Kidney (tissue), 14 donors: Measurements from ENCODE around the gene KIF14. TPM values are rescaled to one million over a fixed set of nuclear protein-coding genes. Genes with fewer than 3 reads are reported as not detected.
"Not testable (repeated sequence)": the region's sequence is repeated elsewhere in the genome, so short reads cannot be mapped to it uniquely, and the experiment has no call there.

Experiments used
- DNase-seq, 5 donors: peaks; one replicate each; pipeline ENCODE4 v3.0.0-alpha.2; 2013 to 2020
- FAIRE-seq: peaks from 2 replicates; lab custom pipeline; 2012; peaks lifted over from hg19 to GRCh38; lab: Jason Lieb, UNC
- H3K27ac ChIP-seq, 2 donors: one replicate each; pipeline ENCODE4 v1.7.0; 2013; ENCODE audit warnings: low read depth in 2 of 2, low read length in 2 of 2, inconsistent platforms in 1 of 2
- H3K27me3 ChIP-seq: one replicate; pipeline ENCODE4 v1.7.1; 2013; ENCODE audit warnings: low read length, inconsistent platforms; ENCODE audit not compliant: control insufficient read depth, insufficient read depth
- H3K36me3 ChIP-seq, 3 donors: one replicate each; pipeline versions ENCODE4 v1.7.0 to v1.7.1; 2013; ENCODE audit warnings: low read length in 3 of 3, control low read depth in 1 of 3, inconsistent platforms in 1 of 3; ENCODE audit not compliant: insufficient read depth in 3 of 3, control insufficient read depth in 2 of 3
- H3K4me1 ChIP-seq, 3 donors: one replicate each; pipeline versions ENCODE4 v1.7.0 to v1.7.1; 2013; ENCODE audit warnings: low read length in 3 of 3, inconsistent platforms in 1 of 3, low read depth in 1 of 3; ENCODE audit not compliant: control insufficient read depth in 2 of 3, insufficient read depth in 2 of 3
- H3K4me3 ChIP-seq, 3 donors: one replicate each; pipeline versions ENCODE4 v1.7.0 to v1.8.1; 2013; ENCODE audit warnings: low read length in 3 of 3, control low read depth in 1 of 3, inconsistent platforms in 1 of 3
- H3K9ac ChIP-seq, 3 donors: one replicate each; pipeline versions ENCODE4 v1.7.0 to v1.7.1; 2013; ENCODE audit warnings: low read length in 3 of 3, control low read depth in 1 of 3, inconsistent platforms in 1 of 3
- H3K9me3 ChIP-seq, 3 donors: one replicate each; pipeline versions ENCODE4 v1.7.0 to v1.7.1; 2013; ENCODE audit warnings: low read length in 3 of 3, control low read depth in 1 of 3, inconsistent platforms in 1 of 3; ENCODE audit not compliant: control insufficient read depth in 2 of 3, insufficient read depth in 1 of 3
- CTCF ChIP-seq: IDR thresholded peaks from 3 replicates; pipeline ENCODE4 v1.5.1; 2012; ENCODE audit warnings: mild to moderate bottlenecking, moderate library complexity, borderline replicate concordance; ENCODE audit not compliant: insufficient read depth; ENCODE audit errors: extremely low read depth
- intact Hi-C: fragments of 100-400 bp; cut with DNase I; formaldehyde crosslinking; loops from one replicate; pipeline ENCODE4 v1.11.1; 2022
- polyA plus RNA-seq: library from polyadenylated mRNA; stranded (reverse); fragments of 350-450 nt; fragmentation: Illumina TruSeq; extraction: RNeasy Lipid Tissue Mini Kit (QIAGEN cat#74804); gene quantifications from one replicate; pipeline ENCODE4 v1.2.3, GENCODE V29; 2014; ENCODE audit warnings: low read depth, low replicate concordance; ENCODE audit not compliant: insufficient read depth
- total RNA-seq: library from RNA; stranded (reverse); fragmentation: NEBNext Ultra II Directional; extraction: Animal tissue kit (Norgen Biotek cat#: 25700); gene quantifications from one replicate; pipeline ENCODE4 v1.2.1, GENCODE V29; 2021
- donor health status: control.
- donor health status: control.
- donor health status: control.
- donor health status: control.
- donor health status: control.
- donor health status: DM: yes; HTN: yes; CAD: no.
- donor health status: Normal renal cell carcinoma (clear cell type).

The KIF14 gene
- total and polyA plus RNA-seq, 2 donors from 2014 or later = 0.19 TPM; not detected in 1

GRCh38 chr1:200636681-200637080 is 16.1 kb upstream of the KIF14 start:
- no peak for DNase-seq
- no peak overlapping the region for H3K4me3 ChIP-seq
- H3K36me3 ChIP-seq = no peaks in the 10 kb centered on the region
- H3K9me3 ChIP-seq = no peaks in the 10 kb centered on the region
- H3K4me1 ChIP-seq = no peaks in the 10 kb centered on the region
- no peak overlapping the region for H3K27ac ChIP-seq
- TF ChIP-seq CTCF = no peak
- no peak overlapping the region for H3K9ac ChIP-seq
- FAIRE-seq = no peak
- H3K27me3 ChIP-seq = no peaks in the 10 kb centered on the region
- intact Hi-C loops = no loop called here

GRCh38 chr1:200634261-200635122 is 13.9 kb upstream of the KIF14 start:
- Histone ChIP-seq H3K36me3 (no peaks in the 10 kb centered on the region), H3K9me3 (no peaks in the 10 kb centered on the region), H3K9ac (no peak overlapping the region), H3K4me1 (no peaks in the 10 kb centered on the region), H3K27ac (no peak overlapping the region), H3K27me3 (no peaks in the 10 kb centered on the region), H3K4me3 (no peak overlapping the region)
- FAIRE-seq (no peak), DNase-seq (no peak)
- TF ChIP-seq CTCF = no peak
- intact Hi-C loops = no loop called here

GRCh38 chr1:200631375-200631774 is 10.8 kb upstream of the KIF14 start:
- H3K27ac ChIP-seq = no peak overlapping the region
- intact Hi-C loops = no loop called here
- H3K9me3 ChIP-seq = no peaks in the 10 kb centered on the region
- H3K4me1 ChIP-seq = no peaks in the 10 kb centered on the region
- no peaks in the 10 kb centered on the region for H3K36me3 ChIP-seq
- FAIRE-seq (no peak), DNase-seq (no peak)
- no peak overlapping the region for H3K4me3 ChIP-seq
- no peak overlapping the region for H3K9ac ChIP-seq
- no peak for TF ChIP-seq CTCF
- H3K27me3 ChIP-seq = no peaks in the 10 kb centered on the region

- H3K27ac ChIP-seq, H3K36me3 ChIP-seq, H3K9ac ChIP-seq, FAIRE-seq, intact Hi-C loops, H3K27me3 ChIP-seq, H3K4me3 ChIP-seq, H3K4me1 ChIP-seq, DNase-seq, H3K9me3 ChIP-seq: not testable (repeated sequence)
These were observed 10.0 kb upstream of the KIF14 start for GRCh38 chr1:200630515-200630899.
